NCI-H774 (cell line): Measurements from ENCODE around the gene CNTN5.

ENCODE experiments used
- DNase-seq: peaks from one replicate; lab custom pipeline; 2025; lab: John Stamatoyannopoulos, UW

Gene CNTN5

GRCh38 chr11:99630629-99631028 is 609.9 kb downstream of the CNTN5 start:
- DNase-seq, result no peak

GRCh38 chr11:99631618-99632017 is 610.9 kb downstream of the CNTN5 start:
- no peak for DNase-seq

GRCh38 chr11:99632969-99633368 is 612.2 kb downstream of the CNTN5 start:
- no peak for DNase-seq

GRCh38 chr11:99634581-99634980 is 613.8 kb downstream of the CNTN5 start:
- DNase-seq, result no peak

- no peak for DNase-seq
Observed at GRCh38 chr11:99638073-99638553, 617.4 kb downstream of the CNTN5 start.

GRCh38 chr11:99640671-99641070 is 619.9 kb downstream of the CNTN5 start:
- no peak for DNase-seq

GRCh38 chr11:99645934-99646333 is 625.2 kb downstream of the CNTN5 start:
- DNase-seq, result no peak

- no peak for DNase-seq
Observed at GRCh38 chr11:99670067-99670676, 649.4 kb downstream of the CNTN5 start.

GRCh38 chr11:99671808-99672409 is 651.2 kb downstream of the CNTN5 start:
- no peak for DNase-seq

GRCh38 chr11:99676292-99676691 is 655.5 kb downstream of the CNTN5 start:
- DNase-seq, result no peak

GRCh38 chr11:99682171-99682570 is 661.4 kb downstream of the CNTN5 start:
- DNase-seq, result no peak

GRCh38 chr11:99682646-99683045 is 661.9 kb downstream of the CNTN5 start:
- no peak for DNase-seq

GRCh38 chr11:99683933-99684332 is 663.2 kb downstream of the CNTN5 start:
- no peak for DNase-seq

GRCh38 chr11:99686838-99687237 is 666.1 kb downstream of the CNTN5 start:
- DNase-seq, result no peak

- no peak for DNase-seq
Observed at GRCh38 chr11:99687320-99687719, 666.6 kb downstream of the CNTN5 start.

GRCh38 chr11:99693941-99694492 is 673.3 kb downstream of the CNTN5 start:
- no peak for DNase-seq

GRCh38 chr11:99695106-99695505 is 674.4 kb downstream of the CNTN5 start:
- DNase-seq, result no peak

- no peak for DNase-seq
Observed at GRCh38 chr11:99706848-99707247, 686.1 kb downstream of the CNTN5 start.

GRCh38 chr11:99708928-99709672 is 688.4 kb downstream of the CNTN5 start:
- no peak for DNase-seq

GRCh38 chr11:99716302-99716701 is 695.6 kb downstream of the CNTN5 start:
- DNase-seq, result no peak

- DNase-seq, result no peak
Observed at GRCh38 chr11:99718291-99718690, 697.5 kb downstream of the CNTN5 start.

- DNase-seq, result no peak
Observed at GRCh38 chr11:99739464-99740089, 718.8 kb downstream of the CNTN5 start.
